SK-N-MC (cell line): ENCODE measurements around the gene HYKK.
"Not testable (repeated sequence)": the region's sequence is repeated elsewhere in the genome, so short reads cannot be mapped to it uniquely, and the experiment has no call there.

Experiments used
- DNase-seq: peaks from one replicate; pipeline ENCODE4 v3.0.0-alpha.2; 2011; ENCODE audit warnings: low read depth, low spot score
- H3K27ac ChIP-seq: fragments of 200-600 bp; sonication (generic); 2 replicates; pipeline ENCODE4 v1.5.1; 2016; ENCODE audit warnings: mixed run types
- H3K36me3 ChIP-seq: fragments of 200-600 bp; sonication (generic); 2 replicates; pipeline ENCODE4 v1.6.1; 2017; ENCODE audit warnings: antibody characterized with exemption, low read length, mixed read lengths; ENCODE audit not compliant: insufficient read depth
- H3K4me3 ChIP-seq: fragments of 200-600 bp; sonication (generic); 2 replicates; pipeline ENCODE4 v1.5.1; 2016
- H3K9ac ChIP-seq: fragments of 200-600 bp; sonication (generic); 2 replicates; pipeline ENCODE4 v1.8.0; 2017; ENCODE audit warnings: mixed run types, mixed read lengths; ENCODE audit not compliant: insufficient read length
- H3K9me3 ChIP-seq: fragments of 200-600 bp; sonication (generic); 2 replicates; pipeline ENCODE4 v1.6.1; 2017; ENCODE audit warnings: low read depth, mild to moderate bottlenecking, antibody characterized with exemption, low read length, moderate library complexity, mixed read lengths
- EZH2 ChIP-seq: fragments of 200-600 bp; sonication (generic); IDR thresholded peaks from one replicate; pipeline ENCODE4 v1.6.1; 2017; ENCODE audit warnings: antibody characterized with exemption
- FOXP2 ChIP-seq: optimal IDR thresholded peaks from 2 replicates; pipeline ENCODE3; 2011; ENCODE audit warnings: mild to moderate bottlenecking, moderate library complexity; ENCODE audit not compliant: insufficient read depth; ENCODE audit errors: extremely low read length, control extremely low read depth
- POLR2AphosphoS5 ChIP-seq: IDR thresholded peaks from 2 replicates; pipeline ENCODE4 v1.6.1; 2012; ENCODE audit warnings: mild to moderate bottlenecking, low read depth, low read length, borderline replicate concordance

The HYKK gene

DNA sequence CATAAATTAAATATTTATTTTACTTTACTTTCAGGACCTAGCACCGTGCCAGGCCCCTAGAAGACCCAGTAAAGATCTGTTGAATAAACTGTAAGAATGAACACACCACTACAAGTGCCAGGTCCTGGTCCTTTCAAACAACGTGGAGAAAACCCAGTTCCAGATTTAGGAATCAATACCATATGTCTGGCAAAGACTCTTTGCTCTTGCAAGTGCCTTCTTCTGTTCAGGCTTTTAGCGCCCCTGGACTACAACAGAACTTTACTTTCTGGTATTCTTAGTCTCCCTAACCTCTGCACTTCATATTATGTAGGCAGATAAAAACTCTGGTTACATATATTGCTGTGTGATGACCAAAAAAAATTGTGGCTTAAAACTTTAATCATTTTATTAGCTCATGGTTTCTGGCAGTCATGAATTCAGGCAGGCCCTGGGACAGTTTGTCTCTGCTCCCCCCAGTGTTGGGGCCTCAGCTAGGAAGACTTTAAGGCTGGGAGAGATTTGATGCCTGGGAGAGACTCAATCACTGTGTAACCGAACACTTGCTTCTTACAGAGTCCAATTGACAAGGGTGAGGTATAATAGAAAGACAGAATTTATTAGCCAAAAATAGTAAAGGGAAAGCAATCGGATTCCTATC lies 30.0 kb downstream of the HYKK start:
- Histone ChIP-seq H3K36me3 (peaks cover 10% of the 10 kb centered on the region), H3K4me3 (no peak overlapping the region), H3K9ac (peak overlapping the region; percentile 52), H3K9me3 (no peaks in the 10 kb centered on the region), H3K27ac (peak overlapping the region; percentile 76)
- no peak for TF ChIP-seq FOXP2
- TF ChIP-seq POLR2AphosphoS5, result no peak
- TF ChIP-seq EZH2, result no peak
- no peak for DNase-seq

DNA sequence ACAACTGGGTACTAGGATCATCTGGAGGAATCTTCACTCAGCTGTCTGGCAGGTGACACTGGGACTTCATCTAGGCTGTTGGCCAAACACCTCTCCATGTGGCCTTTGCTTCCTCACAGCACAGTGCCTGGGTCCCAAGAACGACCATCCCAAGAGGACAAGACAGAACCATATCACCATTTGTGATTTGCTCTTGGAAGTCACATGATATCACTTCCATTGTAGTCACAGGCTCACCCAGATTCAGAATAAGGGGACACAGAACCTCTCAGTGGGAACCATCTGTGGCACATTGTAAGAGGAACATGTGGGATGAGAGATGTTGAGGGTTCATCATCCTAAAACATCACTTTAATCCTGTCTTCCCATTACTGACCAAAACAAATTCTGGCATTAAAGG lies 31.0 kb downstream of the HYKK start:
- Histone ChIP-seq H3K9ac (no peak overlapping the region), H3K4me3 (no peak overlapping the region), H3K9me3 (no peaks in the 10 kb centered on the region), H3K36me3 (peaks cover 20% of the 10 kb centered on the region), H3K27ac (no peak overlapping the region)
- TF ChIP-seq EZH2, result no peak
- no peak for TF ChIP-seq FOXP2
- TF ChIP-seq POLR2AphosphoS5, result no peak
- no peak for DNase-seq

DNA sequence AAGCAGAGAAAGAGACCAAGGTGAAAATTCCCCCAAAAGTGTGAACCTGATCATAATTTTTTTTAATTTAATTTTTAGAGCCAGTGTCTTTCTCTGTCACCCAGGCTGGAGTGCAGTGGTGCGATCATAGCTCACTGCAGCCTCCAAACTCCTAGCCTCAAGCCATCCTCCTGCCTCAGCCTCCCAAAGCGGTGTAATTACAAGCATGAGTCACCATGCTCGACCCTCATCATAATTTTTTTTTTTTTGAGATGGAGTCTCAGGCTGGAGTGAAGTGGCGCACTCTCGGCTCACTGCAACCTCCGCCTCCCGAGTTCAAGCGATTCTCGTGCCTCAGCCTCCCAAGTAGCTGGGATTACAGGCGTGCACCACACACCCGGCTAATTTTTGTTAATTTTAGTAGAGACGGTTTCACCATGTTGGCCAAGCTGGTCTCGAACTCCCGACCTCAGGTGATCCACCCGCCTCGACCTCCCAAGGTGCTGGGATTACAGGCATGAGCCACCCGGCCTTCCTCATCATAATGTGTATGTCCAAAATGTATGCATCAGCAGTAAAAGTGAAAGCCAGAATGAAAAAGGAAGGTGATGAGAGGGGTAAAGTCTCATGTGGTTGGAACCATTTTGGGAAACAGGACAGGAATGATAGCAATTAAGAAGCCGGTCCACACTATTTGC lies 32.2 kb downstream of the HYKK start:
- Histone ChIP-seq H3K4me3 (peak overlapping the region; percentile 93), H3K27ac (peak overlapping the region; percentile 88), H3K9ac (peak overlapping the region; percentile 97), H3K36me3 (peaks cover 32% of the 10 kb centered on the region)
- H3K9me3 ChIP-seq, DNase-seq: not testable (repeated sequence)

DNA sequence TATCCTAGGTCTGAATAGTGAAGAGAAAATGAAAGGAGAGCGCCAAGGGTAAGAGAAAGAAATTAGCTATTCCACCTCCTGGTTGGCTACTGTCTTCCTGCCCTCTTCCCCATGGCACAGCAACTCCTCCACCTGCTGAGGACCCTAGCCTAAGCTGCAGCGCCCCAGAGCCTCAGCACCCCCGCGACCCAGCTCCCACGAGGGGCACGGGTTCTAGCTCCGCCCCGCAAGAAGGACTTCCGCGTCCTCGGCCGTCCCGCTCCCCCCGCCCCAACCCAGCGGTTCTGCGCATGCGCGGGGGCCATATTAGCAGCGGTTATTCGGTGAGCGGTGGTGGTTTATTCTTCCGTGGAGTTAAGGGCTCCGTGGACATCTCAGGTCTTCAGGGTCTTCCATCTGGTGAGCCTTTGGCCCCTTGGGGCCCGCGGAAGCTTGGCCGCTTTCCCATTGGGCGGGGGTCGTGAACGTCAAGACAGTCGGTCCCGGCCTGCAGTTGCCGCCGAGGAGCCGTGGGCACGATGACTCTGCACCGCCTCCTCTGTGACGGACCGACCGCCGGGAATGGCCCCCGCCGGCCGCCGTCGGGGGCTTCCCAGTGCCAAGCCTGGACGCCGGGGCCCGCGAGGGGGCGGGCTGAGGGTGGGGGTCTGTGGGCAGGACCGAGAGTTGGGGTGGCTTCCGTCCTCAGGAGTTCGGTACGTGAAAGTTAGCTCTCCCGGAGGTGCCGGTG lies 32.9 kb downstream of the HYKK start, which contains the start of gene PSMA4:
TSS of gene PSMA4 (plus strand) at position 304 of the 730 bp plus-strand sequence. CDS start 1,484 bp downstream, outside the sequence.
- peak; percentile 26 for DNase-seq
- Histone ChIP-seq H3K9me3 (no peaks in the 10 kb centered on the region), H3K9ac (peak within 1 kb of the TSS; percentile 97), H3K36me3 (peaks cover 39% of the 10 kb centered on the region), H3K27ac (peak within 1 kb of the TSS; percentile 88), H3K4me3 (peak within 1 kb of the TSS; percentile 93)
- TF ChIP-seq EZH2 (no peak), POLR2AphosphoS5 (peak; percentile 100)

DNA sequence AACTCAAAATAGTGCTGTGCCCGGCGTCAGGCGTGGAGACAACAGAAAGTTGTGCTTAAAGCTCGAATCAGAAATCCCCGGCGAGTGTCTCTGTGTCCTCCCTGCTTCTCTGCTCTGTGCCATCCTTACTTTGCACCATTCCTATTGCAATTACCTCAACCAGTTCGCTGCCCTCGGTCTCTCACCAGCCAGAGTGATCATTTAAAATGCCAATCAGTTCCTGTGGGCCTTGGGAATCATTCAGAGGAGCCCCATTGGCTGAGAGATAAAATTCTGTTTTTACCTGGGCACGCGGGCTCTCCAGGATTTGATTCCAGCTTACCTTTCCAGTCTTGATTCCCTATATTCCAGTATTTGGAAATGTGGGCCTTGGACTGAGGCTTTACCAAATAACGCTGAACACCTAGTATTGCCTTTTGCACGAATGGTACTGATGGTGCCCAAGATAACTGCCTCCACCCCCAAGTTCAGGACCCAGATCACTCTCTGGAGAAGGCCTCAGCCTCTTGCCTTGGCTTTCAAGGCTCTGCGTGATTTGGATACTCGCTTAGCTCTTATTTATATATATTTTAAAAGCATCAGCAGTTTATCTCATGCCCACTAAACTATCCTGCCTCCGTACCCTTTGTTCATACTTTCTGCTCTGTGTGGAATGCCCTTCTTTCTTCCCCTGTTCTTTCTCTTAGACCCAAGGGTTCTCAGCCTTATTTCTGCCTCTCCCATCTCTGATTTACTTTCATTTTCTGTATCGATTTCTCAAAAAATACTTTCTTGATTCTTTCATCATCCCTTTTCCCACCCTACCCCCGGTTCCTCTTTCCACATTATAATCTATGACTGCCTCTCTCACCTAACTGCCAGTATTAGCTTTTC lies 33.7 kb downstream of the HYKK start:
- DNase-seq, result no peak
- no peaks in the 10 kb centered on the region for H3K9me3 ChIP-seq
- peaks cover 47% of the 10 kb centered on the region for H3K36me3 ChIP-seq
- H3K27ac ChIP-seq, result peak overlapping the region; percentile 88; the same call in 1 of the 2 replicates
- peak overlapping the region; percentile 97 for H3K9ac ChIP-seq
- peak overlapping the region; percentile 93 for H3K4me3 ChIP-seq
- TF ChIP-seq FOXP2, result no peak
- no peak for TF ChIP-seq EZH2
- TF ChIP-seq POLR2AphosphoS5, result no peak

DNA sequence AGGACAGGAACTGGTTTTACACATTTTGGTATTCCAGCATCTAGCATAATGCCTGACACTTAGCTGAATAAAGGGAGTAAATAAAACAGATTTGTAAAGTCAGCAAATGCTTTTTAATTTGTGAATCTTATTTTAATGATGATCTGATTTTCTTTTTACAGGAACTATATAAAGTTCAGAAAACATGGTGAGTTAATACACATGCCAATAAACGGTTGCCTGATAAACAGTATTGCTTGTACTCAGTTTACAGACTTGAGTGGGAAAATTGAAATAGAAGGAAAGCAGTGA lies 34.3 kb downstream of the HYKK start:
- peaks cover 53% of the 10 kb centered on the region for H3K36me3 ChIP-seq
- no peaks in the 10 kb centered on the region for H3K9me3 ChIP-seq
- TF ChIP-seq FOXP2 (no peak), EZH2 (no peak)
- DNase-seq, result no peak
- peak overlapping the region; percentile 97 for H3K9ac ChIP-seq
- peak overlapping the region; percentile 93 for H3K4me3 ChIP-seq
- no peak overlapping the region for H3K27ac ChIP-seq

DNA sequence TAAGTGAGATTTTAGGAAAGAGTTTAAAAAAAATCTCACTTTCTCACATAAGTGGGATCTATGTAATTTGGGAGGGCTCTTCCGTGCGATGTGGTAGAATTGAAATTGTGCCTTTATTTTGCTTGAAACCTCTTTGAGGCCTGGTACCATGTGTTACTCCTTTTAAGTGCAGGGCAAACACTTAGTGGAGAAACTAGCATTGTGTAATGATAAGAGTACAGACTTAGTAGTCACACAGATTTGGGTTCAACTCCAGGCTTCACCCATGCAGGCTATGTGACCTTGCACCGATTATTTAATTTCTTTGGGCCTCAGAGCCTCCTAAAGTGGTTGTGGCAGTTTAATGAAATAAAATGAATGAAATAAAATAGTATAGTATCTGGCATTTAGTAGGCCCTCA lies 35.3 kb downstream of the HYKK start:
- H3K27ac ChIP-seq, result no peak overlapping the region
- H3K9ac ChIP-seq, result no peak overlapping the region
- no peak overlapping the region for H3K4me3 ChIP-seq
- peaks cover 63% of the 10 kb centered on the region for H3K36me3 ChIP-seq
- TF ChIP-seq FOXP2, result no peak
- TF ChIP-seq EZH2, result no peak
- TF ChIP-seq POLR2AphosphoS5, result no peak
- H3K9me3 ChIP-seq, result no peaks in the 10 kb centered on the region
- DNase-seq, result no peak

DNA sequence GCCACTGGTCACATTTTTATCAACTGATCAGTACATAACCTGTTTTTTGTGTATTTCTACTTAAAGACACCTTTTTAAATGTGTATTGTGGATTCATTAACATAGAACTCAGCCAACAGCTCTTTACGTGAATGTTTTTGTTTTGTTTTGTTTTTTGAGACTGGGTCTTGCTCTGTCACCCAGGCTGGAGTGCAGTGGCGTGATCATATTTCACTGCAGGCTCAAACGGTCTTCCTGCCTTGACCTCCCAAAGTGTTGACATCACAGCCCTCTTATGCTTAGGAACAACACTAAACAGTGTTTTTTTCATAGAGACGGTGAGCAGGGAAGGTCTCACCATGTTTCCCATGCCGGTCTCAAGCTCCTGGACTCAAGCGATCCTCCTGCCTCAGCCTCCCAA lies 42.8 kb downstream of the HYKK start:
- no peak overlapping the region for H3K9ac ChIP-seq
- H3K27ac ChIP-seq, result no peak overlapping the region
- no peak overlapping the region for H3K4me3 ChIP-seq
- TF ChIP-seq FOXP2, result no peak
- TF ChIP-seq POLR2AphosphoS5, result no peak
- TF ChIP-seq EZH2, result no peak
- no peaks in the 10 kb centered on the region for H3K9me3 ChIP-seq
- DNase-seq, result no peak
- peaks cover 56% of the 10 kb centered on the region for H3K36me3 ChIP-seq
